IMR-90 (cell line): Measurements from ENCODE around the gene TMEM17. TPM values are rescaled to one million over a fixed set of nuclear protein-coding genes. Genes with fewer than 3 reads are reported as not detected.

ENCODE experiments used
- ATAC-seq: fragments of 200-7000 bp; cut with Tn5 transposase; 2 replicates; pipeline ENCODE4 v1.9.1; 2020; ENCODE audit warnings: low read depth, mild to moderate bottlenecking, moderate library complexity
- BruUV-seq: library from RNA; stranded (reverse); fragments of 400-500 nt; replicated peaks from 2 replicates; lab custom pipeline; 2021; lab: Mats Ljungman, UMichigan
- CTCF ChIA-PET: fragments of 300-600 bp; formaldehyde crosslinking; extraction: SDS; loops from one replicate; lab custom pipeline; 2021; ENCODE audit warnings: antibody characterized with exemption; lab: Yijun Ruan, JAX
- POLR2A ChIA-PET: fragments of 300-600 bp; sonication (Branson Sonifier 250); formaldehyde crosslinking; loops from one replicate; lab custom pipeline; 2022; ENCODE audit warnings: antibody characterized with exemption; ENCODE audit not compliant: unreplicated experiment; lab: Charles Lee
- DNase-seq: peaks from one replicate; pipeline ENCODE4 v3.0.0; 2013
- H2AFZ ChIP-seq: replicated peaks from 2 replicates; pipeline ENCODE3; 2013; ENCODE audit warnings: low read length, mild to moderate bottlenecking; ENCODE audit not compliant: poor library complexity
- H2AK5ac ChIP-seq: 2 replicates; pipeline ENCODE4 v1.6.1; 2013; ENCODE audit warnings: low read depth, low read length, inconsistent platforms
- H2AK9ac ChIP-seq: replicated peaks from 2 replicates; pipeline ENCODE3; 2013; ENCODE audit warnings: mild to moderate bottlenecking, low read depth, low read length, moderate library complexity; ENCODE audit not compliant: poor library complexity
- H2BK120ac ChIP-seq: 2 replicates; pipeline ENCODE4 v1.6.1; 2013; ENCODE audit warnings: low read depth, low read length, inconsistent platforms
- H2BK15ac ChIP-seq: 3 replicates; pipeline ENCODE4 v1.6.1; 2013; ENCODE audit warnings: low read depth, low read length, inconsistent platforms
- H2BK20ac ChIP-seq: 2 replicates; pipeline ENCODE4 v1.6.1; 2013; ENCODE audit warnings: low read depth, mild to moderate bottlenecking, inconsistent platforms, low read length, moderate library complexity
- H2BK5ac ChIP-seq: 2 replicates; pipeline ENCODE4 v1.6.1; 2013; ENCODE audit warnings: mild to moderate bottlenecking, low read depth, low read length, inconsistent platforms; ENCODE audit not compliant: poor library complexity, severe bottlenecking
- H3K14ac ChIP-seq: replicated peaks from 2 replicates; pipeline ENCODE4 v1.6.1; 2013; ENCODE audit warnings: low read depth, low read length, inconsistent platforms
- H3K18ac ChIP-seq: 2 replicates; pipeline ENCODE4 v1.6.1; 2013; ENCODE audit warnings: low read depth, low read length, control low read depth
- H3K23ac ChIP-seq: 2 replicates; pipeline ENCODE4 v1.6.1; 2013; ENCODE audit warnings: low read depth, low read length, inconsistent platforms
- H3K27ac ChIP-seq: 2 replicates; pipeline ENCODE4 v1.5.1; 2013; ENCODE audit warnings: mild to moderate bottlenecking, control low read depth, low read length; ENCODE audit not compliant: insufficient read depth
- H3K27me3 ChIP-seq: 2 replicates; pipeline ENCODE4 v1.6.1; 2013; ENCODE audit warnings: low read length; ENCODE audit not compliant: control insufficient read depth, insufficient read depth
- H3K36me3 ChIP-seq: 2 replicates; pipeline ENCODE4 v1.6.1; 2013; ENCODE audit warnings: low read length, mixed read lengths; ENCODE audit not compliant: control insufficient read depth, insufficient read depth
- H3K4ac ChIP-seq: 2 replicates; pipeline ENCODE4 v1.6.1; 2013; ENCODE audit warnings: low read depth, low read length, inconsistent platforms
- H3K4me1 ChIP-seq: 2 replicates; pipeline ENCODE4 v1.6.1; 2013; ENCODE audit warnings: low read length, mixed read lengths; ENCODE audit not compliant: control insufficient read depth, insufficient read depth
- H3K4me2 ChIP-seq: 2 replicates; pipeline ENCODE4 v1.6.1; 2013; ENCODE audit warnings: low read depth, mild to moderate bottlenecking, control low read depth, low read length, moderate library complexity
- H3K4me3 ChIP-seq: 2 replicates; pipeline ENCODE4 v1.5.1; 2013; ENCODE audit warnings: low read depth, mild to moderate bottlenecking, control low read depth, low read length, moderate library complexity; ENCODE audit not compliant: insufficient read depth
- H3K56ac ChIP-seq: 2 replicates; pipeline ENCODE4 v1.6.1; 2013; ENCODE audit warnings: low read length, inconsistent platforms; ENCODE audit not compliant: insufficient read depth; ENCODE audit errors: extremely low read depth
- H3K79me1 ChIP-seq, 2 experiments: 2 replicates each; pipeline ENCODE4 v1.6.1; 2013; ENCODE audit warnings: low read length in 2 of 2, inconsistent platforms in 1 of 2, low read depth in 1 of 2
- H3K9ac ChIP-seq: 2 replicates; pipeline ENCODE4 v1.6.1; 2013; ENCODE audit warnings: low read depth, low read length, control low read depth
- H3K9me1 ChIP-seq: 2 replicates; pipeline ENCODE4 v1.6.1; 2013; ENCODE audit warnings: low read length, inconsistent platforms; ENCODE audit not compliant: insufficient read depth
- H3K9me3 ChIP-seq: 2 replicates; pipeline ENCODE4 v1.6.1; 2013; ENCODE audit warnings: low read length; ENCODE audit not compliant: control insufficient read depth, insufficient read depth
- H4K20me1 ChIP-seq: 2 replicates; pipeline ENCODE4 v1.6.1; 2013; ENCODE audit warnings: low read length, inconsistent platforms; ENCODE audit not compliant: insufficient read depth
- H4K5ac ChIP-seq: 2 replicates; pipeline ENCODE4 v1.6.1; 2013; ENCODE audit warnings: mild to moderate bottlenecking, low read depth, low read length, control low read depth
- H4K8ac ChIP-seq, 2 experiments: 2 replicates each; pipeline ENCODE4 v1.6.1; 2013; ENCODE audit warnings: low read depth in 2 of 2, low read length in 2 of 2, control low read depth in 1 of 2, inconsistent platforms in 1 of 2
- H4K91ac ChIP-seq: 2 replicates; pipeline ENCODE4 v1.6.1; 2013; ENCODE audit warnings: low read depth, low read length, inconsistent platforms; ENCODE audit not compliant: insufficient read depth
- BHLHE40 ChIP-seq: fragments of 150-350 bp; IDR thresholded peaks from 2 replicates; pipeline ENCODE4 v1.6.1; 2016; ENCODE audit warnings: mild to moderate bottlenecking, low read depth, low read length
- CEBPB ChIP-seq: IDR thresholded peaks from 2 replicates; pipeline ENCODE4 v1.6.1; 2012; ENCODE audit warnings: low read depth, low read length, improper control_type of control experiment
- CHD1 ChIP-seq: IDR thresholded peaks from 2 replicates; pipeline ENCODE4 v1.6.1; 2012; ENCODE audit warnings: low read depth, low read length, improper control_type of control experiment
- FOS ChIP-seq: fragments of 150-350 bp; IDR thresholded peaks from 2 replicates; pipeline ENCODE4 v1.6.1; 2016; ENCODE audit warnings: low read depth, low read length
- MAFK ChIP-seq: IDR thresholded peaks from 2 replicates; pipeline ENCODE4 v1.6.1; 2012; ENCODE audit warnings: low read depth, low read length, improper control_type of control experiment
- MAZ ChIP-seq: IDR thresholded peaks from 2 replicates; pipeline ENCODE4 v1.6.1; 2012; ENCODE audit warnings: low read depth, mild to moderate bottlenecking, low read length, improper control_type of control experiment, moderate library complexity, borderline replicate concordance
- MXI1 ChIP-seq: IDR thresholded peaks from 2 replicates; pipeline ENCODE4 v1.6.1; 2012; ENCODE audit warnings: low read depth, mild to moderate bottlenecking, low read length, moderate library complexity, borderline replicate concordance
- NFE2L2 ChIP-seq: fragments of 150-350 bp; IDR thresholded peaks from 2 replicates; pipeline ENCODE4 v1.6.1; 2016; ENCODE audit warnings: low read depth, mild to moderate bottlenecking, low read length
- POLR2A ChIP-seq: IDR thresholded peaks from 2 replicates; pipeline ENCODE4 v1.6.1; 2012; ENCODE audit warnings: mild to moderate bottlenecking, low read depth, low read length
- RAD21 ChIP-seq: IDR thresholded peaks from 2 replicates; pipeline ENCODE4 v1.6.1; 2012; ENCODE audit warnings: low read length, improper control_type of control experiment
- RCOR1 ChIP-seq: IDR thresholded peaks from 2 replicates; pipeline ENCODE4 v1.6.1; 2012; ENCODE audit warnings: mild to moderate bottlenecking, low read length, improper control_type of control experiment; ENCODE audit not compliant: insufficient replicate concordance
- RFX5 ChIP-seq: IDR thresholded peaks from 2 replicates; pipeline ENCODE4 v1.8.0; 2012; ENCODE audit warnings: low read depth, mild to moderate bottlenecking, low read length, moderate library complexity
- SMC3 ChIP-seq: fragments of 150-350 bp; IDR thresholded peaks from 2 replicates; pipeline ENCODE4 v1.6.1; 2016; ENCODE audit warnings: low read depth, mild to moderate bottlenecking, antibody characterized with exemption, low read length, moderate library complexity
- WGBS, 2 experiments: methylation state at CpG; one replicate each; pipeline versions ENCODE4 v1.1.5 to v1.1.7; 2013; ENCODE audit warnings: missing lambda C conversion rate in 2 of 2; ENCODE audit not compliant: insufficient read length in 1 of 2; ENCODE audit errors: extremely low coverage in 2 of 2; 5-methylcytosine and 5-hydroxymethylcytosine counted together
- dilution Hi-C: fragments of 300-500 bp; cut with HindIII; formaldehyde crosslinking; loops from one replicate; pipeline ENCODE4 v1.14.3; 2018; ENCODE audit warnings: low sequenced_read_pairs; ENCODE audit not compliant: unreplicated experiment
- in situ Hi-C: fragments of 300-500 bp; cut with MboI; formaldehyde crosslinking; loops from 3 replicates; pipeline ENCODE4 v1.14.3; 2019; ENCODE audit warnings: low sequenced_read_pairs, inconsistent platforms, mixed read lengths
- intact Hi-C: fragments of 100-400 bp; cut with micrococcal nuclease; formaldehyde crosslinking; loops from 2 replicates; pipeline ENCODE4 v1.10.0; 2022
- polyA plus RNA-seq, 3 experiments: library from polyadenylated mRNA; depleted of rRNA; stranded (reverse); fragments of >200 nt; gene quantifications; 2 replicates each; pipeline ENCODE4 v1.2.3, GENCODE V29; 2012; ENCODE audit warnings: low replicate concordance in 1 of 3
- total RNA-seq: library from RNA; depleted of rRNA; stranded (reverse); fragments of >200 nt; gene quantifications from 2 replicates; pipeline ENCODE4 v1.2.3, GENCODE V29; 2012
- TF ChIP-seq, protein P1 (sequence below): fragments of 150-350 bp; IDR thresholded peaks from 2 replicates; pipeline ENCODE4 v1.6.1; 2016; ENCODE audit warnings: low read depth, mild to moderate bottlenecking, low read length, moderate library complexity, borderline replicate concordance
- TF ChIP-seq, protein P2 (sequence below): conservative IDR thresholded peaks from 2 replicates; pipeline ENCODE4 v1.5.1; 2012; ENCODE audit warnings: mild to moderate bottlenecking, low read depth, low read length, improper control_type of control experiment

Gene TMEM17
- total and polyA plus RNA-seq, 2 of the 4 experiments (the other 2 are of a cell fraction), result 1.3 to 1.8 TPM

GRCh38 chr2:62475172-62476011, 30.6 kb downstream of the TMEM17 start:
- H2AFZ ChIP-seq, result peak overlapping the region; percentile 62
- H2BK15ac ChIP-seq, result no peak overlapping the region
- no peaks in the 10 kb centered on the region for H3K27me3 ChIP-seq
- H3K4me1 ChIP-seq, result peaks cover 9% of the 10 kb centered on the region
- dilution Hi-C loops (no loop called here), in situ Hi-C loops (no loop called here), intact Hi-C loops (no loop called here)
- H3K79me1 ChIP-seq, result no peaks in the 10 kb centered on the region
- H3K18ac ChIP-seq, result no peak overlapping the region
- H4K5ac ChIP-seq, result no peak overlapping the region
- H3K4ac ChIP-seq, result no peak overlapping the region
- no peaks in the 10 kb centered on the region for H3K9me3 ChIP-seq
- H3K4me2 ChIP-seq, result no peak overlapping the region
- ChIA-PET POLR2A (no interaction called here), CTCF (interaction anchor here (1.2 kb wide), 1 partner anchor 57 kb away, joined by 3 read pairs; no protein-coding TSS in a partner anchor)
- H3K9ac ChIP-seq, result no peak overlapping the region
- BruUV-seq, result no TSS peak
- no peak overlapping the region for H4K91ac ChIP-seq
- no peak overlapping the region for H2BK5ac ChIP-seq
- no peak overlapping the region for H2AK5ac ChIP-seq
- no peaks in the 10 kb centered on the region for H3K9me1 ChIP-seq
- H2AK9ac ChIP-seq, result no peak overlapping the region
- peak overlapping the region in 1 of 2 experiments; percentile 51; a peak in 1 of 4 replicates for H4K8ac ChIP-seq
- H3K56ac ChIP-seq, result no peak overlapping the region
- H3K27ac ChIP-seq, result no peak overlapping the region
- WGBS, 2 experiments, result 98% methylated on average over 8 of the region's 21 CpGs; no CpG with 5 or more reads in 1 of the 2 experiments
- H3K36me3 ChIP-seq, result no peaks in the 10 kb centered on the region
- peak; percentile 24 for ATAC-seq
- H2BK120ac ChIP-seq, result no peak overlapping the region
- no peak overlapping the region for H2BK20ac ChIP-seq
- peak overlapping the region; percentile 11; the same call in 1 of the 2 replicates for H3K14ac ChIP-seq
- no peaks in the 10 kb centered on the region for H4K20me1 ChIP-seq
- no peak for DNase-seq
- no peak overlapping the region for H3K4me3 ChIP-seq
- no peak overlapping the region for H3K23ac ChIP-seq
- TF ChIP-seq MXI1 (no peak), BHLHE40 (no peak), NFE2L2 (no peak), SMC3 (no peak), RFX5 (no peak), MAZ (no peak), MAFK (no peak), RCOR1 (no peak), CHD1 (no peak), POLR2A (no peak), FOS (no peak), CEBPB (no peak), RAD21 (no peak)
- TF ChIP-seq, protein P1, sequence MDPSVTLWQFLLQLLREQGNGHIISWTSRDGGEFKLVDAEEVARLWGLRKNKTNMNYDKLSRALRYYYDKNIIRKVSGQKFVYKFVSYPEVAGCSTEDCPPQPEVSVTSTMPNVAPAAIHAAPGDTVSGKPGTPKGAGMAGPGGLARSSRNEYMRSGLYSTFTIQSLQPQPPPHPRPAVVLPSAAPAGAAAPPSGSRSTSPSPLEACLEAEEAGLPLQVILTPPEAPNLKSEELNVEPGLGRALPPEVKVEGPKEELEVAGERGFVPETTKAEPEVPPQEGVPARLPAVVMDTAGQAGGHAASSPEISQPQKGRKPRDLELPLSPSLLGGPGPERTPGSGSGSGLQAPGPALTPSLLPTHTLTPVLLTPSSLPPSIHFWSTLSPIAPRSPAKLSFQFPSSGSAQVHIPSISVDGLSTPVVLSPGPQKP, result no peak
- TF ChIP-seq, protein P2, sequence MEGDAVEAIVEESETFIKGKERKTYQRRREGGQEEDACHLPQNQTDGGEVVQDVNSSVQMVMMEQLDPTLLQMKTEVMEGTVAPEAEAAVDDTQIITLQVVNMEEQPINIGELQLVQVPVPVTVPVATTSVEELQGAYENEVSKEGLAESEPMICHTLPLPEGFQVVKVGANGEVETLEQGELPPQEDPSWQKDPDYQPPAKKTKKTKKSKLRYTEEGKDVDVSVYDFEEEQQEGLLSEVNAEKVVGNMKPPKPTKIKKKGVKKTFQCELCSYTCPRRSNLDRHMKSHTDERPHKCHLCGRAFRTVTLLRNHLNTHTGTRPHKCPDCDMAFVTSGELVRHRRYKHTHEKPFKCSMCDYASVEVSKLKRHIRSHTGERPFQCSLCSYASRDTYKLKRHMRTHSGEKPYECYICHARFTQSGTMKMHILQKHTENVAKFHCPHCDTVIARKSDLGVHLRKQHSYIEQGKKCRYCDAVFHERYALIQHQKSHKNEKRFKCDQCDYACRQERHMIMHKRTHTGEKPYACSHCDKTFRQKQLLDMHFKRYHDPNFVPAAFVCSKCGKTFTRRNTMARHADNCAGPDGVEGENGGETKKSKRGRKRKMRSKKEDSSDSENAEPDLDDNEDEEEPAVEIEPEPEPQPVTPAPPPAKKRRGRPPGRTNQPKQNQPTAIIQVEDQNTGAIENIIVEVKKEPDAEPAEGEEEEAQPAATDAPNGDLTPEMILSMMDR, result no peak
